Upper lobe of right lung (tissue), 1 donor: ENCODE measurements around the gene ACADVL. TPM values are rescaled to one million over a fixed set of nuclear protein-coding genes. Genes with fewer than 3 reads are reported as not detected.

Source experiments
- ATAC-seq: fragments of 200-7000 bp; cut with Tn5 transposase; one replicate; pipeline ENCODE4 v1.9.1; 2020; ENCODE audit warnings: mild to moderate bottlenecking, moderate library complexity
- DNase-seq: peaks from one replicate; pipeline ENCODE4 v3.0.0-alpha.2; 2020
- H3K27ac ChIP-seq: fragments of 200-600 bp; one replicate; pipeline ENCODE4 v1.8.0; 2022
- H3K27me3 ChIP-seq: fragments of 200-600 bp; one replicate; pipeline ENCODE4 v1.8.0; 2022; ENCODE audit warnings: mild to moderate bottlenecking
- H3K36me3 ChIP-seq: fragments of 200-600 bp; one replicate; pipeline ENCODE4 v1.8.0; 2022
- H3K4me1 ChIP-seq: fragments of 200-600 bp; one replicate; pipeline ENCODE4 v1.8.0; 2022
- H3K4me3 ChIP-seq: fragments of 200-600 bp; one replicate; pipeline ENCODE4 v1.8.0; 2022; ENCODE audit warnings: mild to moderate bottlenecking
- H3K9me3 ChIP-seq: fragments of 200-600 bp; one replicate; pipeline ENCODE4 v1.8.0; 2022
- CTCF ChIP-seq: fragments of 200-600 bp; IDR thresholded peaks from one replicate; pipeline ENCODE4 v1.8.0; 2022; ENCODE audit warnings: antibody characterized with exemption
- intact Hi-C: fragments of 100-400 bp; cut with DNase I; formaldehyde crosslinking; loops from one replicate; pipeline ENCODE4 v1.11.0; 2022
- total RNA-seq: library from RNA; stranded (reverse); fragmentation: NEBNext Ultra II Directional; extraction: Animal tissue kit (Norgen Biotek cat#: 25700); gene quantifications from one replicate; pipeline ENCODE4 v1.2.1, GENCODE V29; 2021
- donor health status: DM: no; HTN: yes; CAD: no; lungs with severe emphysema.

ACADVL gene
- total RNA-seq, 1 donor from 2014 or later: 544 TPM

GRCh38 chr17:7196651-7197401 lies 22.9 kb upstream of the ACADVL start:
- H3K9me3 ChIP-seq: no peaks in the 10 kb centered on the region
- TF ChIP-seq CTCF: no peak
- intact Hi-C loops: no loop called here
- H3K4me3 ChIP-seq: no peak overlapping the region
- no peaks in the 10 kb centered on the region for H3K4me1 ChIP-seq
- H3K36me3 ChIP-seq: peaks cover 34% of the 10 kb centered on the region
- ATAC-seq (peak; percentile 12), DNase-seq (no peak)
- H3K27me3 ChIP-seq: no peaks in the 10 kb centered on the region
- H3K27ac ChIP-seq: no peak overlapping the region

- no peak for DNase-seq
- peaks cover 8% of the 10 kb centered on the region for H3K4me1 ChIP-seq
- TF ChIP-seq CTCF: no peak
- no peaks in the 10 kb centered on the region for H3K9me3 ChIP-seq
- no peaks in the 10 kb centered on the region for H3K27me3 ChIP-seq
- intact Hi-C loops: no loop called here
- no peak overlapping the region for H3K27ac ChIP-seq
- H3K36me3 ChIP-seq: peaks cover 13% of the 10 kb centered on the region
- ATAC-seq: no peak
- H3K4me3 ChIP-seq: no peak overlapping the region
Measured at GRCh38 chr17:7203391-7203790, 16.3 kb upstream of the ACADVL start.

GRCh38 chr17:7204336-7204735 lies 15.4 kb upstream of the ACADVL start:
- Histone ChIP-seq H3K27me3 (no peaks in the 10 kb centered on the region), H3K4me3 (peak overlapping the region; percentile 55), H3K36me3 (peaks cover 13% of the 10 kb centered on the region), H3K27ac (no peak overlapping the region), H3K4me1 (peaks cover 8% of the 10 kb centered on the region), H3K9me3 (no peaks in the 10 kb centered on the region)
- DNase-seq: no peak
- intact Hi-C loops: no loop called here
- no peak for ATAC-seq
- TF ChIP-seq CTCF: no peak

GRCh38 chr17:7204828-7205461 lies 14.8 kb upstream of the ACADVL start:
- H3K4me3 ChIP-seq: peak overlapping the region; percentile 55
- no peaks in the 10 kb centered on the region for H3K9me3 ChIP-seq
- H3K27ac ChIP-seq: peak overlapping the region; percentile 3
- intact Hi-C loops: no loop called here
- H3K36me3 ChIP-seq: peaks cover 13% of the 10 kb centered on the region
- peak; percentile 92 for DNase-seq
- peak; percentile 89 for ATAC-seq
- H3K4me1 ChIP-seq: peaks cover 8% of the 10 kb centered on the region
- TF ChIP-seq CTCF: no peak
- H3K27me3 ChIP-seq: no peaks in the 10 kb centered on the region

- peak overlapping the region; percentile 3 for H3K27ac ChIP-seq
- ATAC-seq: no peak
- TF ChIP-seq CTCF: no peak
Measured at GRCh38 chr17:7205561-7205960, 14.2 kb upstream of the ACADVL start.

More at GRCh38 chr17:7205561-7205960, 14.2 kb upstream of the ACADVL start:
- H3K9me3 ChIP-seq: no peaks in the 10 kb centered on the region
- intact Hi-C loops: no loop called here
- peaks cover 13% of the 10 kb centered on the region for H3K36me3 ChIP-seq
- H3K4me1 ChIP-seq: peaks cover 8% of the 10 kb centered on the region
- DNase-seq: no peak
- H3K27me3 ChIP-seq: no peaks in the 10 kb centered on the region
- peak overlapping the region; percentile 55 for H3K4me3 ChIP-seq
